Calu3 (cell line): ENCODE measurements around the gene TRIP13. TPM values are rescaled to one million over a fixed set of nuclear protein-coding genes. Genes with fewer than 3 reads are reported as not detected.
"Not testable (repeated sequence)": the region's sequence is repeated elsewhere in the genome, so short reads cannot be mapped to it uniquely, and the experiment has no call there.

Experiments used
- BruUV-seq: library from RNA; stranded (reverse); fragments of 400-500 nt; replicated peaks from 2 replicates; lab custom pipeline; 2021; lab: Mats Ljungman, UMichigan
- CTCF ChIA-PET: fragments of 300-600 bp; sonication (Branson Sonifier 250); formaldehyde crosslinking; loops from one replicate; lab custom pipeline; 2022; ENCODE audit warnings: antibody characterized with exemption; lab: Charles Lee
- DNase-seq: peaks from one replicate; pipeline ENCODE4 v3.0.0; 2022
- H3K27ac Mint-ChIP-seq: one replicate; pipeline ENCODE4 v1.8.0; 2022; ENCODE audit warnings: mixed read lengths; ENCODE audit not compliant: unreplicated experiment
- H3K27me3 Mint-ChIP-seq: one replicate; pipeline ENCODE4 v1.8.0; 2022; ENCODE audit warnings: mixed read lengths; ENCODE audit not compliant: unreplicated experiment
- H3K36me3 Mint-ChIP-seq: one replicate; pipeline ENCODE4 v1.8.0; 2022; ENCODE audit warnings: mild to moderate bottlenecking, moderate library complexity, mixed read lengths; ENCODE audit not compliant: insufficient read depth, unreplicated experiment
- H3K4me1 Mint-ChIP-seq: one replicate; pipeline ENCODE4 v1.8.0; 2022; ENCODE audit warnings: mild to moderate bottlenecking, low read depth, mixed read lengths; ENCODE audit not compliant: unreplicated experiment
- H3K4me3 Mint-ChIP-seq: one replicate; pipeline ENCODE4 v1.8.0; 2022; ENCODE audit warnings: mild to moderate bottlenecking, low read depth, moderate library complexity, mixed read lengths; ENCODE audit not compliant: unreplicated experiment
- H3K9me3 Mint-ChIP-seq: one replicate; pipeline ENCODE4 v1.8.0; 2022; ENCODE audit warnings: low read depth, mixed read lengths; ENCODE audit not compliant: unreplicated experiment
- CTCF ChIP-seq: fragments of 200-600 bp; IDR thresholded peaks from one replicate; pipeline ENCODE4 v1.8.0; 2022; ENCODE audit warnings: antibody characterized with exemption; ENCODE audit not compliant: unreplicated experiment
- intact Hi-C: fragments of 100-400 bp; cut with micrococcal nuclease; formaldehyde crosslinking; loops from one replicate; pipeline ENCODE4 v1.10.0; 2022; ENCODE audit not compliant: unreplicated experiment
- total RNA-seq: library from RNA; stranded (reverse); gene quantifications from 2 replicates; pipeline ENCODE4 v1.2.3, GENCODE V29; 2022

TRIP13 gene
- total RNA-seq, 1 experiment from 2014 or later, result 29.9 TPM

- Mint-ChIP-seq H3K27ac (no peak overlapping the region), H3K4me1 (no peaks in the 10 kb centered on the region), H3K36me3 (peaks cover 16% of the 10 kb centered on the region), H3K27me3 (peaks cover 8% of the 10 kb centered on the region), H3K9me3 (no peaks in the 10 kb centered on the region), H3K4me3 (no peak overlapping the region)
- no peak for TF ChIP-seq CTCF
- no TSS peak for BruUV-seq
- no peak for DNase-seq
- CTCF ChIA-PET, result no interaction called here
- intact Hi-C loops, result no loop called here
Observed at GRCh38 chr5:851553-851952, 41.1 kb upstream of the TRIP13 start.

GRCh38 chr5:852018-852417 lies 40.7 kb upstream of the TRIP13 start:
- H3K27me3 Mint-ChIP-seq, result peaks cover 3% of the 10 kb centered on the region
- H3K9me3 Mint-ChIP-seq, result no peaks in the 10 kb centered on the region
- no peaks in the 10 kb centered on the region for H3K4me1 Mint-ChIP-seq
- no peak overlapping the region for H3K4me3 Mint-ChIP-seq
- H3K36me3 Mint-ChIP-seq, result peaks cover 16% of the 10 kb centered on the region
- no TSS peak for BruUV-seq
- intact Hi-C loops, result no loop called here
- no peak for TF ChIP-seq CTCF
- no peak overlapping the region for H3K27ac Mint-ChIP-seq
- CTCF ChIA-PET, result no interaction called here
- DNase-seq, result no peak

- no TSS peak for BruUV-seq
- CTCF ChIA-PET, result no interaction called here
- intact Hi-C loops, result no loop called here
- Mint-ChIP-seq H3K27ac (no peak overlapping the region), H3K4me3 (no peak overlapping the region), H3K36me3 (peaks cover 16% of the 10 kb centered on the region), H3K9me3 (no peaks in the 10 kb centered on the region), H3K27me3 (no peaks in the 10 kb centered on the region), H3K4me1 (no peaks in the 10 kb centered on the region)
- TF ChIP-seq CTCF, result no peak
- no peak for DNase-seq
Observed at GRCh38 chr5:852431-853401, 40.0 kb upstream of the TRIP13 start.

GRCh38 chr5:853416-854090 lies 39.1 kb upstream of the TRIP13 start:
- H3K4me1 Mint-ChIP-seq, CTCF ChIA-PET: not testable (repeated sequence)
- H3K36me3 Mint-ChIP-seq, result peaks cover 21% of the 10 kb centered on the region

More at GRCh38 chr5:853416-854090, 39.1 kb upstream of the TRIP13 start:
- H3K27me3 Mint-ChIP-seq, H3K4me3 Mint-ChIP-seq, DNase-seq, H3K27ac Mint-ChIP-seq, intact Hi-C loops, BruUV-seq, H3K9me3 Mint-ChIP-seq: not testable (repeated sequence)
